ENCODE data around the gene BCAT1. TPM values are rescaled to one million over a fixed set of nuclear protein-coding genes. Genes with fewer than 3 reads are reported as not detected.
A peak's percentile ranks its signal among the peaks of the same experiment; 100 is the strongest.

Gene BCAT1
- total RNA-seq, 2 experiments from 2014 or later = 11.6 to 15.8 TPM

GRCh38 chr12:24845615-24846014 is 103.3 kb downstream of the BCAT1 start:
- Mint-ChIP-seq H3K27ac (no peak overlapping the region), H3K4me3 (no peak overlapping the region), H3K4me1 (peaks cover 10% of the 10 kb centered on the region), H3K27me3 (no peaks in the 10 kb centered on the region), H3K9me3 (no peaks in the 10 kb centered on the region), H3K36me3 (peaks cover 14% of the 10 kb centered on the region)
- ATAC-seq (ENCODE audit: low read depth) (no peak), DNase-seq (no peak)
- POLR2A ChIA-PET = no interaction called here

GRCh38 chr12:24840046-24840800 is 108.7 kb downstream of the BCAT1 start:
- H3K27ac Mint-ChIP-seq = no peak overlapping the region
- POLR2A ChIA-PET = no interaction called here
- H3K36me3 Mint-ChIP-seq = peaks cover 11% of the 10 kb centered on the region

GRCh38 chr12:24839268-24839791 is 109.6 kb downstream of the BCAT1 start:
- H3K4me1 Mint-ChIP-seq = peaks cover 17% of the 10 kb centered on the region
- POLR2A ChIA-PET = no interaction called here
- ATAC-seq (ENCODE audit: low read depth) (peak; percentile 75), DNase-seq (no peak)
- no peaks in the 10 kb centered on the region for H3K27me3 Mint-ChIP-seq
- peak overlapping the region; percentile 58 for H3K27ac Mint-ChIP-seq
- no peak overlapping the region for H3K4me3 Mint-ChIP-seq
- no peaks in the 10 kb centered on the region for H3K9me3 Mint-ChIP-seq
- peaks cover 11% of the 10 kb centered on the region for H3K36me3 Mint-ChIP-seq

More at GRCh38 chr12:24840046-24840800, 108.7 kb downstream of the BCAT1 start:
- H3K4me1 Mint-ChIP-seq = peaks cover 17% of the 10 kb centered on the region
- H3K4me3 Mint-ChIP-seq = no peak overlapping the region
- H3K27me3 Mint-ChIP-seq = no peaks in the 10 kb centered on the region
- H3K9me3 Mint-ChIP-seq = no peaks in the 10 kb centered on the region
- ATAC-seq (ENCODE audit: low read depth) = no peak
- no peak for DNase-seq

GRCh38 chr12:24838531-24838950 is 110.4 kb downstream of the BCAT1 start:
- H3K27ac Mint-ChIP-seq = no peak overlapping the region
- DNase-seq = no peak

GRCh38 chr12:24835377-24835776 is 113.5 kb downstream of the BCAT1 start:
- Mint-ChIP-seq H3K9me3 (no peaks in the 10 kb centered on the region), H3K27me3 (no peaks in the 10 kb centered on the region), H3K27ac (no peak overlapping the region), H3K4me3 (no peak overlapping the region), H3K4me1 (peaks cover 17% of the 10 kb centered on the region), H3K36me3 (peaks cover 5% of the 10 kb centered on the region)
- POLR2A ChIA-PET = no interaction called here
- DNase-seq (no peak), ATAC-seq (ENCODE audit: low read depth) (no peak)

More at GRCh38 chr12:24838531-24838950, 110.4 kb downstream of the BCAT1 start:
- no peaks in the 10 kb centered on the region for H3K9me3 Mint-ChIP-seq
- no peak for ATAC-seq (ENCODE audit: low read depth)
- H3K4me1 Mint-ChIP-seq = peaks cover 17% of the 10 kb centered on the region
- peaks cover 11% of the 10 kb centered on the region for H3K36me3 Mint-ChIP-seq
- H3K27me3 Mint-ChIP-seq = no peaks in the 10 kb centered on the region
- POLR2A ChIA-PET = interaction anchor here (0.6 kb wide), 1 partner anchor 30 kb away, joined by 3 read pairs; no protein-coding TSS in a partner anchor
- H3K4me3 Mint-ChIP-seq = no peak overlapping the region

GRCh38 chr12:24833513-24833912 is 115.4 kb downstream of the BCAT1 start:
- Mint-ChIP-seq H3K4me1 (peaks cover 7% of the 10 kb centered on the region), H3K36me3 (peaks cover 6% of the 10 kb centered on the region), H3K4me3 (no peak overlapping the region), H3K9me3 (no peaks in the 10 kb centered on the region), H3K27me3 (no peaks in the 10 kb centered on the region), H3K27ac (no peak overlapping the region)
- DNase-seq (no peak), ATAC-seq (ENCODE audit: low read depth) (no peak)
- POLR2A ChIA-PET = no interaction called here

GRCh38 chr12:24823808-24824515 is 124.9 kb downstream of the BCAT1 start:
- POLR2A ChIA-PET = no interaction called here
- ATAC-seq (ENCODE audit: low read depth) = no peak
- Mint-ChIP-seq H3K27me3 (no peaks in the 10 kb centered on the region), H3K4me1 (peaks cover 4% of the 10 kb centered on the region), H3K9me3 (peaks cover 4% of the 10 kb centered on the region), H3K27ac (no peak overlapping the region), H3K36me3 (peaks cover 23% of the 10 kb centered on the region), H3K4me3 (no peak overlapping the region)
- DNase-seq = no peak

- H3K9me3 Mint-ChIP-seq = peaks cover 4% of the 10 kb centered on the region
- no peak overlapping the region for H3K4me3 Mint-ChIP-seq
- ATAC-seq (ENCODE audit: low read depth) (no peak), DNase-seq (no peak)
- POLR2A ChIA-PET = no interaction called here
- no peaks in the 10 kb centered on the region for H3K27me3 Mint-ChIP-seq
- H3K4me1 Mint-ChIP-seq = peaks cover 4% of the 10 kb centered on the region
- H3K27ac Mint-ChIP-seq = no peak overlapping the region
- peaks cover 23% of the 10 kb centered on the region for H3K36me3 Mint-ChIP-seq
These were observed 126.6 kb downstream of the BCAT1 start for GRCh38 chr12:24822121-24822899.

- Mint-ChIP-seq H3K9me3 (peaks cover 4% of the 10 kb centered on the region), H3K4me3 (no peak overlapping the region), H3K27me3 (no peaks in the 10 kb centered on the region), H3K27ac (no peak overlapping the region), H3K4me1 (peaks cover 4% of the 10 kb centered on the region), H3K36me3 (peaks cover 21% of the 10 kb centered on the region)
- DNase-seq (no peak), ATAC-seq (ENCODE audit: low read depth) (no peak)
- POLR2A ChIA-PET = no interaction called here
These were observed 127.2 kb downstream of the BCAT1 start for GRCh38 chr12:24821691-24822090.

GRCh38 chr12:24820872-24821271 is 128.0 kb downstream of the BCAT1 start:
- Mint-ChIP-seq H3K9me3 (peaks cover 4% of the 10 kb centered on the region), H3K27ac (no peak overlapping the region), H3K36me3 (peaks cover 26% of the 10 kb centered on the region), H3K4me3 (no peak overlapping the region), H3K27me3 (no peaks in the 10 kb centered on the region), H3K4me1 (peaks cover 4% of the 10 kb centered on the region)
- POLR2A ChIA-PET = no interaction called here
- no peak for DNase-seq
- no peak for ATAC-seq (ENCODE audit: low read depth)

- DNase-seq (no peak), ATAC-seq (ENCODE audit: low read depth) (no peak)
- no peak overlapping the region for H3K4me3 Mint-ChIP-seq
- H3K36me3 Mint-ChIP-seq = peaks cover 23% of the 10 kb centered on the region
- no peaks in the 10 kb centered on the region for H3K27me3 Mint-ChIP-seq
- H3K4me1 Mint-ChIP-seq = peaks cover 9% of the 10 kb centered on the region
- H3K9me3 Mint-ChIP-seq = no peaks in the 10 kb centered on the region
- POLR2A ChIA-PET = no interaction called here
- H3K27ac Mint-ChIP-seq = no peak overlapping the region
These were observed 130.6 kb downstream of the BCAT1 start for GRCh38 chr12:24818351-24818750.

- Mint-ChIP-seq H3K36me3 (peaks cover 18% of the 10 kb centered on the region), H3K9me3 (no peaks in the 10 kb centered on the region), H3K4me3 (peak overlapping the region; percentile 87), H3K4me1 (peaks cover 7% of the 10 kb centered on the region), H3K27me3 (no peaks in the 10 kb centered on the region), H3K27ac (peak overlapping the region; percentile 92)
- ATAC-seq (ENCODE audit: low read depth) = no peak
- DNase-seq = no peak
- POLR2A ChIA-PET = interaction anchor here (1.3 kb wide), 1 partner anchor 88 kb away, joined by 4 read pairs; no protein-coding TSS in a partner anchor
These were observed 133.8 kb downstream of the BCAT1 start for GRCh38 chr12:24815114-24815423.

- DNase-seq = no peak
- POLR2A ChIA-PET = interaction anchor here (1.1 to 1.3 kb wide), 2 partner anchors 89 to 436 kb away, joined by 4 to 5 read pairs; partner anchors contain the start of gene KRAS
- peak overlapping the region; percentile 87 for H3K4me3 Mint-ChIP-seq
These were observed 134.4 kb downstream of the BCAT1 start for GRCh38 chr12:24814379-24815113.

More at GRCh38 chr12:24814379-24815113, 134.4 kb downstream of the BCAT1 start:
- peak; percentile 60 for ATAC-seq (ENCODE audit: low read depth)
- Mint-ChIP-seq H3K36me3 (peaks cover 18% of the 10 kb centered on the region), H3K27ac (peak overlapping the region; percentile 92), H3K27me3 (no peaks in the 10 kb centered on the region), H3K9me3 (no peaks in the 10 kb centered on the region), H3K4me1 (peaks cover 7% of the 10 kb centered on the region)
